H9 (cell line): ENCODE data around the gene MAST4. TPM values are rescaled to one million over a fixed set of nuclear protein-coding genes. Genes with fewer than 3 reads are reported as not detected.

Source experiments
- DNase-seq: peaks from one replicate; pipeline ENCODE4 v3.0.0-alpha.2; 2017
- H2AFZ ChIP-seq: one replicate; pipeline ENCODE4 v1.6.1; 2013; ENCODE audit warnings: mild to moderate bottlenecking, low read length, control low read depth, moderate library complexity
- H2AK5ac ChIP-seq: 2 replicates; pipeline ENCODE4 v1.6.1; 2013; ENCODE audit warnings: low read length, control low read depth, mixed read lengths; ENCODE audit not compliant: insufficient read length
- H2BK120ac ChIP-seq: one replicate; pipeline ENCODE4 v1.6.1; 2013; ENCODE audit warnings: low read depth, mild to moderate bottlenecking, low read length, control low read depth, inconsistent platforms; ENCODE audit not compliant: poor library complexity, severe bottlenecking
- H2BK12ac ChIP-seq: 2 replicates; pipeline ENCODE4 v1.6.1; 2013; ENCODE audit warnings: low read length, control low read depth, mixed read lengths, low read depth; ENCODE audit not compliant: insufficient read length
- H2BK15ac ChIP-seq: 2 replicates; pipeline ENCODE4 v1.6.1; 2013; ENCODE audit warnings: low read depth, low read length, control low read depth
- H2BK20ac ChIP-seq: one replicate; pipeline ENCODE4 v1.6.1; 2013; ENCODE audit warnings: low read depth, mild to moderate bottlenecking, low read length, control low read depth, inconsistent platforms; ENCODE audit not compliant: poor library complexity, severe bottlenecking
- H2BK5ac ChIP-seq: 2 replicates; pipeline ENCODE4 v1.6.1; 2013; ENCODE audit warnings: low read length, control low read depth, mixed read lengths; ENCODE audit not compliant: insufficient read length
- H3K14ac ChIP-seq: 2 replicates; pipeline ENCODE4 v1.6.1; 2013; ENCODE audit warnings: low read length, control low read depth; ENCODE audit not compliant: insufficient read depth
- H3K18ac ChIP-seq: 2 replicates; pipeline ENCODE4 v1.6.1; 2013; ENCODE audit warnings: low read depth, mild to moderate bottlenecking, mixed read lengths, low read length, control low read depth; ENCODE audit not compliant: insufficient read length
- H3K23ac ChIP-seq: 2 replicates; pipeline ENCODE4 v1.6.1; 2013; ENCODE audit warnings: low read length, control low read depth, mixed read lengths, low read depth; ENCODE audit not compliant: insufficient read length
- H3K23me2 ChIP-seq: 2 replicates; pipeline ENCODE4 v1.6.1; 2013; ENCODE audit warnings: low read depth, mild to moderate bottlenecking, mixed read lengths, low read length, control low read depth; ENCODE audit not compliant: insufficient read length, poor library complexity, severe bottlenecking
- H3K27ac ChIP-seq: 2 replicates; pipeline ENCODE4 v1.5.1; 2013; ENCODE audit warnings: low read length, control low read depth, mixed read lengths, low read depth; ENCODE audit not compliant: insufficient read length
- H3K27me3 ChIP-seq: 2 replicates; pipeline ENCODE4 v1.6.1; 2013; ENCODE audit warnings: low read length, control low read depth, inconsistent platforms; ENCODE audit not compliant: insufficient read depth
- H3K4ac ChIP-seq: 2 replicates; pipeline ENCODE4 v1.6.1; 2013; ENCODE audit warnings: low read depth, mild to moderate bottlenecking, control low read depth, inconsistent platforms, low read length, moderate library complexity
- H3K4me1 ChIP-seq: 2 replicates; pipeline ENCODE4 v1.6.1; 2013; ENCODE audit warnings: low read length, control low read depth, inconsistent platforms; ENCODE audit not compliant: insufficient read depth
- H3K4me2 ChIP-seq: 2 replicates; pipeline ENCODE4 v1.6.1; 2013; ENCODE audit warnings: low read length, control low read depth, mixed read lengths; ENCODE audit not compliant: insufficient read length, insufficient read depth
- H3K56ac ChIP-seq: 2 replicates; pipeline ENCODE4 v1.6.1; 2013; ENCODE audit warnings: low read depth, mild to moderate bottlenecking, mixed read lengths, low read length, control low read depth; ENCODE audit not compliant: insufficient read length
- H3K79me1 ChIP-seq: 2 replicates; pipeline ENCODE4 v1.6.1; 2013; ENCODE audit warnings: low read depth, mild to moderate bottlenecking, moderate library complexity, low read length, control low read depth, inconsistent platforms; ENCODE audit not compliant: insufficient read depth, poor library complexity, severe bottlenecking
- H3K79me2 ChIP-seq: 2 replicates; pipeline ENCODE4 v1.6.1; 2013; ENCODE audit warnings: low read length, control low read depth, inconsistent platforms; ENCODE audit not compliant: insufficient read depth
- H3K9ac ChIP-seq: 2 replicates; pipeline ENCODE4 v1.6.1; 2013; ENCODE audit warnings: low read length, control low read depth, mixed read lengths; ENCODE audit not compliant: insufficient read length; ENCODE audit errors: extremely low read depth
- H3K9me3 ChIP-seq: one replicate; pipeline ENCODE4 v1.6.1; 2013; ENCODE audit warnings: low read depth, low read length, inconsistent platforms; ENCODE audit not compliant: control insufficient read depth
- H3T11ph ChIP-seq: one replicate; pipeline ENCODE4 v1.6.1; 2013; ENCODE audit warnings: mild to moderate bottlenecking, low read length, control low read depth, inconsistent platforms
- H4K20me1 ChIP-seq: one replicate; pipeline ENCODE4 v1.6.1; 2013; ENCODE audit not compliant: control insufficient read depth, insufficient read length, insufficient read depth
- H4K5ac ChIP-seq: 2 replicates; pipeline ENCODE4 v1.6.1; 2013; ENCODE audit warnings: low read depth, mild to moderate bottlenecking, mixed read lengths, low read length, control low read depth; ENCODE audit not compliant: insufficient read length
- H4K8ac ChIP-seq: replicated peaks from 2 replicates; pipeline ENCODE4 v1.6.1; 2013; ENCODE audit warnings: low read length, control low read depth, mixed read lengths, low read depth; ENCODE audit not compliant: insufficient read length
- H4K91ac ChIP-seq: 2 replicates; pipeline ENCODE4 v1.6.1; 2013; ENCODE audit warnings: low read depth, mild to moderate bottlenecking, moderate library complexity, mixed read lengths, low read length, control low read depth; ENCODE audit not compliant: insufficient read length
- H3K27ac Mint-ChIP-seq, 3 experiments: 2 replicates in 2 of 3; 3 replicates in 1 of 3; pipeline ENCODE4 v1.8.0; 2020 to 2021; ENCODE audit warnings: mixed read lengths in 3 of 3, mild to moderate bottlenecking in 1 of 3, moderate library complexity in 1 of 3
- H3K27me3 Mint-ChIP-seq: 2 replicates; pipeline ENCODE4 v1.8.0; 2021; ENCODE audit warnings: low read depth, mild to moderate bottlenecking, moderate library complexity, mixed read lengths
- H3K36me3 Mint-ChIP-seq, 3 experiments: 2 replicates in 2 of 3; 3 replicates in 1 of 3; pipeline ENCODE4 v1.8.0; 2020 to 2021; ENCODE audit warnings: low read depth in 3 of 3, mixed read lengths in 3 of 3; ENCODE audit not compliant: insufficient read depth in 1 of 3
- H3K4me1 Mint-ChIP-seq, 2 experiments: 2 replicates each; pipeline ENCODE4 v1.8.0; 2020; ENCODE audit warnings: mixed read lengths in 2 of 2
- H3K4me3 Mint-ChIP-seq, 2 experiments: 2 replicates in 1 of 2; 3 replicates in 1 of 2; pipeline ENCODE4 v1.8.0; 2020 to 2021; ENCODE audit warnings: mild to moderate bottlenecking in 2 of 2, mixed read lengths in 2 of 2, moderate library complexity in 1 of 2
- H3K9me3 Mint-ChIP-seq, 2 experiments: 2 replicates in 1 of 2; 3 replicates in 1 of 2; pipeline ENCODE4 v1.8.0; 2020; ENCODE audit warnings: mild to moderate bottlenecking in 2 of 2, mixed read lengths in 2 of 2, moderate library complexity in 1 of 2
- WGBS: extraction: QIAGEN DNeasy Blood & Tissue Kit; methylation state at CpG from one replicate; pipeline ENCODE4 v1.1.7; 2013; ENCODE audit warnings: missing lambda C conversion rate, low lambda C conversion rate, mixed read lengths; ENCODE audit not compliant: insufficient read length; ENCODE audit errors: extremely low coverage; 5-methylcytosine and 5-hydroxymethylcytosine counted together
- total RNA-seq: library from RNA; stranded (reverse); gene quantifications from 2 replicates; pipeline ENCODE4 v1.2.1, GENCODE V29; 2021
- TF ChIP-seq, protein P1 (sequence below): fragments of 200-600 bp; sonication (generic); conservative IDR thresholded peaks from 3 replicates; pipeline ENCODE4 v1.8.0; 2021; ENCODE audit warnings: antibody characterized with exemption, mild to moderate bottlenecking

Gene MAST4
- total RNA-seq, 1 experiment from 2014 or later, result 3.7 TPM

DNA sequence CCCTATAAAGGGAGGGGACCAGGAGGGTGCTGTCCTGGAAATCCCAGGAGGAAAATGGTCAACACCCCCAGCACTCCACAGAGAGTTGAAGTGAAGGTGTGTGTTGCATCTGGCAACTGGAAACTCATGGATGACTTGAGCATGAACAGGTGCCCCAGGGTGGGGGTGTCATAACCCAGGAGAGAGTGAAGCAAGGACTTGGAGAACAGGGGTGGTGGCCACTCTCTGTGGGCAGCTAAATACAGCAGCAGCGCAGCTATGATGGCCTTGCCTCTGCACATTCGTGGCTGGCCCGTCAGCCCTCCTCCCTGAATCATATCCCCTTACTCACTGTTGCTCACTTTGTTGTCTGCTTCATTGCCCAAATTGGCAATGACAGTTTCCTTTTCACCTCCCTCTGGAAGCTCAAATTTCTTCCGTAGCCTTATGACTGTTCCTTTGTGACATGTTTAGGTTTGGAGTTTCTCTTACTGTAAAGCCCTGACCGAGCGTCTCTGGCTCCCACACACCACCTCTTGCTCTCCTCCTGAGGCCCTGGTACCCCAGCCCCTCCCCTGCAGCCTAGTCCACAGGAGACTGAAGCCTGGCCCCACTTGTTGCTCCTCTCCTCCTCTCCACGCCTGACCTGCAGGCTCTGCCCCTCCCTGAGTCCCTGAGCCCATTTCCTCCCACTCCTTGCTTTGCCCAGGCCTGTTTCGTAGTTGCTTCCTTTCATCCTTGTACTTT, 414.7 kb downstream of the MAST4 start:
- Histone ChIP-seq H2BK12ac (no peak overlapping the region), H2AK5ac (no peak overlapping the region), H3K4me1 (no peaks in the 10 kb centered on the region; the same call in 1 of the 2 replicates), H4K5ac (no peak overlapping the region), H3K23me2 (no peaks in the 10 kb centered on the region), H3K18ac (no peak overlapping the region), H4K91ac (no peak overlapping the region), H3K4me2 (no peak overlapping the region), H3K9me3 (no peaks in the 10 kb centered on the region), H3K56ac (no peak overlapping the region), H3K9ac (no peak overlapping the region), H2BK15ac (no peak overlapping the region), H3K79me1 (peaks cover 3% of the 10 kb centered on the region), H3K23ac (no peak overlapping the region), H3K4ac (no peak overlapping the region), H3K27me3 (no peaks in the 10 kb centered on the region), H4K8ac (no peak overlapping the region), H3K27ac (no peak overlapping the region), H2BK120ac (no peak overlapping the region), H3T11ph (no peak overlapping the region), H2BK5ac (no peak overlapping the region), H4K20me1 (no peaks in the 10 kb centered on the region), H2AFZ (no peak overlapping the region), H3K14ac (no peak overlapping the region; the same call in 1 of the 2 replicates), H3K79me2 (no peaks in the 10 kb centered on the region), H2BK20ac (no peak overlapping the region)
- peak; percentile 28 for DNase-seq
- Mint-ChIP-seq H3K27ac (peak overlapping the region in 2 of 3 experiments; percentile 5 to 68; a peak in 4 of 7 replicates), H3K36me3 (no peaks in the 10 kb centered on the region), H3K4me3 (no peak overlapping the region), H3K9me3 (no peaks in the 10 kb centered on the region), H3K4me1 (peaks cover 16 to 28% of the 10 kb centered on the region in 2 experiments), H3K27me3 (peaks cover 8% of the 10 kb centered on the region)
- TF ChIP-seq, protein P1, sequence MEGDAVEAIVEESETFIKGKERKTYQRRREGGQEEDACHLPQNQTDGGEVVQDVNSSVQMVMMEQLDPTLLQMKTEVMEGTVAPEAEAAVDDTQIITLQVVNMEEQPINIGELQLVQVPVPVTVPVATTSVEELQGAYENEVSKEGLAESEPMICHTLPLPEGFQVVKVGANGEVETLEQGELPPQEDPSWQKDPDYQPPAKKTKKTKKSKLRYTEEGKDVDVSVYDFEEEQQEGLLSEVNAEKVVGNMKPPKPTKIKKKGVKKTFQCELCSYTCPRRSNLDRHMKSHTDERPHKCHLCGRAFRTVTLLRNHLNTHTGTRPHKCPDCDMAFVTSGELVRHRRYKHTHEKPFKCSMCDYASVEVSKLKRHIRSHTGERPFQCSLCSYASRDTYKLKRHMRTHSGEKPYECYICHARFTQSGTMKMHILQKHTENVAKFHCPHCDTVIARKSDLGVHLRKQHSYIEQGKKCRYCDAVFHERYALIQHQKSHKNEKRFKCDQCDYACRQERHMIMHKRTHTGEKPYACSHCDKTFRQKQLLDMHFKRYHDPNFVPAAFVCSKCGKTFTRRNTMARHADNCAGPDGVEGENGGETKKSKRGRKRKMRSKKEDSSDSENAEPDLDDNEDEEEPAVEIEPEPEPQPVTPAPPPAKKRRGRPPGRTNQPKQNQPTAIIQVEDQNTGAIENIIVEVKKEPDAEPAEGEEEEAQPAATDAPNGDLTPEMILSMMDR, result no peak
- no CpG with 5 or more reads among the region's 8 CpGs for WGBS
